HepG2 (cell line): ENCODE data around the gene HSDL1. TPM values are rescaled to one million over a fixed set of nuclear protein-coding genes. Genes with fewer than 3 reads are reported as not detected.

Experiments used
- ATF5 ChIP-seq: sonication (generic); formaldehyde crosslinking; IDR thresholded peaks from 2 replicates; pipeline ENCODE4 v1.4.0; 2020; ENCODE audit warnings: mild to moderate bottlenecking, low read depth, missing genetic modification reagents
- ATRX ChIP-seq: sonication (generic); formaldehyde crosslinking; IDR thresholded peaks from 2 replicates; pipeline ENCODE4 v1.4.0; 2020; ENCODE audit warnings: missing genetic modification reagents, borderline replicate concordance
- HINFP ChIP-seq: sonication (generic); formaldehyde crosslinking; IDR thresholded peaks from 2 replicates; pipeline ENCODE4 v1.4.0; 2020; ENCODE audit warnings: low read depth, mild to moderate bottlenecking, missing genetic modification reagents
- HNRNPL ChIP-seq: fragments of 200-400 bp; formaldehyde crosslinking; IDR thresholded peaks from 2 replicates; pipeline ENCODE4 v1.6.1; 2017; ENCODE audit warnings: mild to moderate bottlenecking, low read depth, low read length
- MAZ ChIP-seq, 2 experiments: sonication (generic) in 1 of 2; formaldehyde crosslinking in 1 of 2; IDR thresholded peaks; 2 replicates each; pipeline versions ENCODE4 v1.5.0 to v1.6.1; 2012 to 2020; ENCODE audit warnings: low read depth in 2 of 2, mild to moderate bottlenecking in 2 of 2, borderline replicate concordance in 1 of 2, improper control_type of control experiment in 1 of 2, low read length in 1 of 2, missing genetic modification reagents in 1 of 2, moderate library complexity in 1 of 2
- PAXIP1 ChIP-seq: sonication (generic); formaldehyde crosslinking; conservative IDR thresholded peaks from 2 replicates; pipeline ENCODE4 v1.4.0; 2020; ENCODE audit warnings: mild to moderate bottlenecking, missing genetic modification reagents, moderate library complexity
- RBM22 ChIP-seq: fragments of 200-400 bp; formaldehyde crosslinking; optimal IDR thresholded peaks from 2 replicates; pipeline ENCODE3; 2017; ENCODE audit warnings: mild to moderate bottlenecking, low read length, moderate library complexity
- SOX13 ChIP-seq, 3 experiments: fragments of 450-650 bp in 1 of 3; sonication (generic) in 1 of 3; formaldehyde crosslinking in 1 of 3; IDR thresholded peaks in 2 of 3; conservative IDR thresholded peaks in 1 of 3; 2 replicates each; pipeline versions ENCODE4 v1.5.0 to v1.6.1; 2016 to 2020; ENCODE audit warnings: antibody characterized with exemption in 1 of 3, mild to moderate bottlenecking in 1 of 3, missing compliant biosample characterization in 1 of 3, missing genetic modification reagents in 1 of 3, moderate library complexity in 1 of 3
- SUZ12 ChIP-seq: fragments of 150-350 bp; IDR thresholded peaks from 2 replicates; pipeline ENCODE4 v1.6.1; 2014; ENCODE audit warnings: low read depth, low read length
- ZC3H13 ChIP-seq: sonication (generic); formaldehyde crosslinking; IDR thresholded peaks from 2 replicates; pipeline ENCODE4 v1.8.1; 2023; ENCODE audit warnings: mild to moderate bottlenecking, missing genetic modification reagents, moderate library complexity
- ZNF329 ChIP-seq: sonication (generic); formaldehyde crosslinking; IDR thresholded peaks from 2 replicates; pipeline ENCODE4 v1.9.0; 2021; ENCODE audit warnings: low read depth, mild to moderate bottlenecking, missing genetic modification reagents
- ZNF558 ChIP-seq: sonication (generic); formaldehyde crosslinking; IDR thresholded peaks from 2 replicates; pipeline ENCODE4 v1.9.0; 2022; ENCODE audit warnings: mild to moderate bottlenecking, missing genetic modification reagents, borderline replicate concordance
- ZSCAN30 ChIP-seq: sonication (generic); formaldehyde crosslinking; IDR thresholded peaks from 2 replicates; pipeline ENCODE4 v1.5.0; 2020; ENCODE audit warnings: mild to moderate bottlenecking, missing genetic modification reagents
- polyA plus RNA-seq, 8 experiments: library from polyadenylated mRNA; depleted of rRNA in 3 of 8; stranded (reverse) in 7 of 8; unstranded in 1 of 8; fragments of >200 nt; fragmentation: Illumina TruSeq in 4 of 8; extraction: Trizol in 4 of 8; gene quantifications; 2 replicates each; pipeline versions ENCODE4 v1.2.1 to v1.2.3, GENCODE V29; 2011 to 2016; ENCODE audit warnings: low read depth in 4 of 8, missing spikeins in 1 of 8, mixed read lengths in 1 of 8; ENCODE audit not compliant: insufficient read depth in 1 of 8
- total RNA-seq, 5 experiments: library from RNA; depleted of rRNA; stranded (reverse); fragments of >200 nt; fragmentation: Illumina TruSeq; extraction: Trizol; gene quantifications; 2 replicates each; pipeline ENCODE4 v1.2.3, GENCODE V29; 2016; ENCODE audit warnings: low read depth in 1 of 5
- TF ChIP-seq, protein P1 (sequence below): sonication (generic); formaldehyde crosslinking; IDR thresholded peaks from 2 replicates; pipeline ENCODE4 v1.4.0; 2020; ENCODE audit warnings: missing genetic modification reagents
- TF ChIP-seq, protein P2 (sequence below): sonication (generic); formaldehyde crosslinking; conservative IDR thresholded peaks from 2 replicates; pipeline ENCODE4 v1.4.0; 2020; ENCODE audit warnings: missing genetic modification reagents
- TF ChIP-seq, protein P3 (sequence below): sonication (generic); formaldehyde crosslinking; IDR thresholded peaks from 2 replicates; pipeline ENCODE4 v1.8.1; 2023; ENCODE audit warnings: mild to moderate bottlenecking, missing genetic modification reagents

HSDL1 gene
- total and polyA plus RNA-seq, 2 of the 13 experiments (the other 11 are each of a cell fraction or from before 2014, with no cell fraction given) = 49.2 to 49.7 TPM

DNA sequence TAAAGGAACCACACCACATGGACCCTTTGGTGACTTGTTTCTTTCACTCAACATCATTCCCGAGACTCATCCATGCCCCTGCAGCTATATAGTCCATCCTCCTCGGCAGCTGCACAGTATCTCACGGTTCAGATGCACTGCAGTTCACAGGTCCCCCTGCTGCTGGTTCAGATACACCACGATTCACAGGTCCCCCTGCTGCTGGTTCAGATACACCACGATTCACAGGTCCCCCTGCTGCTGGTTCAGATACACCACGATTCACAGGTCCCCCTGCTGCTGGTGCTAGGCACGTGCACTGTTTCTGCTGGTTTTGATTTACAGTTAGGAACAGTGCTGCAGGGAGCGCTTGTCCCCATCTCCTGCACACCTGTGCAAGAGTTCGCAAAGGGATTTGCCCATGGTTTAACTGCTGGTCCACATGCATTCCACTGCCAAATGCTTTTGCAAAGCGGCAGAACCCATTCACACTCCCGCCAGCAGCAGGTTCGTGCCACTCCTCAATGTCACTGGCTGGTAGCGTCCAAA is 3.8 kb downstream of the HSDL1 start (continued):
- TF ChIP-seq ZNF558 = no peak
- TF ChIP-seq SOX13 (IDR thresholded peaks at IDR 0.05) = no peak
- peak in 1 of 2 experiments; percentile 31; a peak in 1 of 4 replicates for TF ChIP-seq SOX13 (CRISPR knock-in tag; conservative IDR thresholded peaks at IDR 0.05 in 1 of 2, IDR thresholded peaks at IDR 0.05 in 1 of 2)
- TF ChIP-seq ATRX (CRISPR knock-in tag) = no peak
- no peak for TF ChIP-seq SUZ12
- no peak for TF ChIP-seq ZNF329 (CRISPR knock-in tag)
- no peak for TF ChIP-seq ATF5 (CRISPR knock-in tag)
- no peak for TF ChIP-seq HNRNPL
- TF ChIP-seq, protein P1, sequence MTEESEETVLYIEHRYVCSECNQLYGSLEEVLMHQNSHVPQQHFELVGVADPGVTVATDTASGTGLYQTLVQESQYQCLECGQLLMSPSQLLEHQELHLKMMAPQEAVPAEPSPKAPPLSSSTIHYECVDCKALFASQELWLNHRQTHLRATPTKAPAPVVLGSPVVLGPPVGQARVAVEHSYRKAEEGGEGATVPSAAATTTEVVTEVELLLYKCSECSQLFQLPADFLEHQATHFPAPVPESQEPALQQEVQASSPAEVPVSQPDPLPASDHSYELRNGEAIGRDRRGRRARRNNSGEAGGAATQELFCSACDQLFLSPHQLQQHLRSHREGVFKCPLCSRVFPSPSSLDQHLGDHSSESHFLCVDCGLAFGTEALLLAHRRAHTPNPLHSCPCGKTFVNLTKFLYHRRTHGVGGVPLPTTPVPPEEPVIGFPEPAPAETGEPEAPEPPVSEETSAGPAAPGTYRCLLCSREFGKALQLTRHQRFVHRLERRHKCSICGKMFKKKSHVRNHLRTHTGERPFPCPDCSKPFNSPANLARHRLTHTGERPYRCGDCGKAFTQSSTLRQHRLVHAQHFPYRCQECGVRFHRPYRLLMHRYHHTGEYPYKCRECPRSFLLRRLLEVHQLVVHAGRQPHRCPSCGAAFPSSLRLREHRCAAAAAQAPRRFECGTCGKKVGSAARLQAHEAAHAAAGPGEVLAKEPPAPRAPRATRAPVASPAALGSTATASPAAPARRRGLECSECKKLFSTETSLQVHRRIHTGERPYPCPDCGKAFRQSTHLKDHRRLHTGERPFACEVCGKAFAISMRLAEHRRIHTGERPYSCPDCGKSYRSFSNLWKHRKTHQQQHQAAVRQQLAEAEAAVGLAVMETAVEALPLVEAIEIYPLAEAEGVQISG (CRISPR knock-in tag) = peak; percentile 51; the same call in 1 of the 2 replicates
- TF ChIP-seq PAXIP1 = peak; percentile 27; the same call in 1 of the 2 replicates
- no peak for TF ChIP-seq ZC3H13 (CRISPR knock-in tag)
- TF ChIP-seq, protein P2, sequence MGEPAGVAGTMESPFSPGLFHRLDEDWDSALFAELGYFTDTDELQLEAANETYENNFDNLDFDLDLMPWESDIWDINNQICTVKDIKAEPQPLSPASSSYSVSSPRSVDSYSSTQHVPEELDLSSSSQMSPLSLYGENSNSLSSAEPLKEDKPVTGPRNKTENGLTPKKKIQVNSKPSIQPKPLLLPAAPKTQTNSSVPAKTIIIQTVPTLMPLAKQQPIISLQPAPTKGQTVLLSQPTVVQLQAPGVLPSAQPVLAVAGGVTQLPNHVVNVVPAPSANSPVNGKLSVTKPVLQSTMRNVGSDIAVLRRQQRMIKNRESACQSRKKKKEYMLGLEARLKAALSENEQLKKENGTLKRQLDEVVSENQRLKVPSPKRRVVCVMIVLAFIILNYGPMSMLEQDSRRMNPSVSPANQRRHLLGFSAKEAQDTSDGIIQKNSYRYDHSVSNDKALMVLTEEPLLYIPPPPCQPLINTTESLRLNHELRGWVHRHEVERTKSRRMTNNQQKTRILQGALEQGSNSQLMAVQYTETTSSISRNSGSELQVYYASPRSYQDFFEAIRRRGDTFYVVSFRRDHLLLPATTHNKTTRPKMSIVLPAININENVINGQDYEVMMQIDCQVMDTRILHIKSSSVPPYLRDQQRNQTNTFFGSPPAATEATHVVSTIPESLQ (CRISPR knock-in tag) = no peak
- TF ChIP-seq MAZ (IDR thresholded peaks at IDR 0.05; ENCODE audit: borderline replicate concordance, low read depth, low read length) = no peak
- TF ChIP-seq MAZ (CRISPR knock-in tag; IDR thresholded peaks at IDR 0.05; ENCODE audit: low read depth) = peak; percentile 55; the same call in 1 of the 2 replicates
- no peak for TF ChIP-seq ZSCAN30 (CRISPR knock-in tag)
- peak; percentile 76; the same call in 1 of the 2 replicates for TF ChIP-seq HINFP (CRISPR knock-in tag)
- TF ChIP-seq, protein P3, sequence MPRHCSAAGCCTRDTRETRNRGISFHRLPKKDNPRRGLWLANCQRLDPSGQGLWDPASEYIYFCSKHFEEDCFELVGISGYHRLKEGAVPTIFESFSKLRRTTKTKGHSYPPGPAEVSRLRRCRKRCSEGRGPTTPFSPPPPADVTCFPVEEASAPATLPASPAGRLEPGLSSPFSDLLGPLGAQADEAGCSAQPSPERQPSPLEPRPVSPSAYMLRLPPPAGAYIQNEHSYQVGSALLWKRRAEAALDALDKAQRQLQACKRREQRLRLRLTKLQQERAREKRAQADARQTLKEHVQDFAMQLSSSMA = 0 out of 2 replicates have a peak, but pooled peaks have one; percentile 22
- TF ChIP-seq RBM22 = no peak
